GM21529 (cell line): Measurements from ENCODE around the gene GPR39.

Source experiments
- ATAC-seq: cut with Tn5 transposase; IDR thresholded peaks from one replicate; pipeline ENCODE4 v1.9.1; 2021; ENCODE audit not compliant: unreplicated experiment

The GPR39 gene

DNA sequence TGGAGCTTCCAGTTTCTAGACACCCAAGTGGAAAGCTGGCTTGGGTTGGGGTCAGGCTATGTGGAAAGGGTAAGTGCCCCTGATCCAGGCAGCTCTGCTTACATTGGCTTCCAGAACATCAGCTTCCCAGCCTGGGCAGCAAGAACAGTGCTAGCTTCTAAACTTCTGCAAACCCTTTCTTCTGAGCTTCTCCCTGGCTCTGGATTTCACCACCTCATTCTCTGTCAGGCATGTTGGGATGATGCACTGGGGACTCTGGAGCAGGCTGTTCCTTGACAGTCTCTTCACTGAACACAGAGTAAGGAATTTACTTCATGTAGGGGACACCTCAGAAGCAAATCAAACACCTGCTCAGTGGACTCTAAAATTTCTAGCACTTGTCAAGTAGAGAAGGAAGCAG, 180.6 kb downstream of the GPR39 start:
- no peak for ATAC-seq

GRCh38 chr2:132597831-132598230, 181.2 kb downstream of the GPR39 start:
- no peak for ATAC-seq

DNA sequence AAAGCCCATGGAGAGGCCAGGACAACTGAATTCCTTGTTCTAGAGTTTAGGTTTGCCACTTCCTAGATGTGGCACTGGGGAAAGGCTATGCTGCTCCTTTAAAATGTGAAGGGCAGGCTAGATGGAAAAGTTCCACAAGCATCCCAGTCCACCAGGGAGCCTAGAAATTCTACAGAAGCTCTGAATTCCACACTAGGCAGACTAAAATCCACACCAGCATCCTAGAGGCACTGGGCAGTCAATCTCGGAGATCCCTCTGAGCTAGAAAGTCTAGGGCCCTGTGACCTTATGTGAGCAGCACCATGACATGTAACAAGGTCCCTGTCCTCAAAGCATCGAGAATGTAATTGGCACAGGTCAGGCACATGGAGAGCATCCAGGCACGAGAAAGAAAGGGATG, 181.9 kb downstream of the GPR39 start:
- ATAC-seq, result no peak

DNA sequence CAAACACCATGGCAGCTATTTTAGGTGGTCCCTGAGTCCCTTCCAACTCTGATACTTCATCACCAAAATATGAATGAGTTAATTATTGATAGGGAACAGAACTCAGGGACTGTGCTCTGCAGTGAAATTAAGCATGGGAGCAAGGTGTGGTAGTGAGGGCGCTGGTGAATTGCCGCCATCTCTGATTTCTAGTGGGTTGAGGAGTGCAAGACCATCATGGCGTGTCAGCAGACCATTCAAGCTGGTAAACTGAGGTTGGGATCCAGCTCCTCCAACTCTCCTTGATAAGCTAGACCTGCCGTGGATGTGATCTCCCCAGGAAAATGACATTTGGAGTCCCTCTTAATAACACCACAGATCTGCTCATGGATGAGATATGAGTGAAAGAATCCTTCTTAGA, 183.0 kb downstream of the GPR39 start:
- no peak for ATAC-seq

- ATAC-seq, result no peak
Observed at GRCh38 chr2:132604561-132604960, 188.0 kb downstream of the GPR39 start.

DNA sequence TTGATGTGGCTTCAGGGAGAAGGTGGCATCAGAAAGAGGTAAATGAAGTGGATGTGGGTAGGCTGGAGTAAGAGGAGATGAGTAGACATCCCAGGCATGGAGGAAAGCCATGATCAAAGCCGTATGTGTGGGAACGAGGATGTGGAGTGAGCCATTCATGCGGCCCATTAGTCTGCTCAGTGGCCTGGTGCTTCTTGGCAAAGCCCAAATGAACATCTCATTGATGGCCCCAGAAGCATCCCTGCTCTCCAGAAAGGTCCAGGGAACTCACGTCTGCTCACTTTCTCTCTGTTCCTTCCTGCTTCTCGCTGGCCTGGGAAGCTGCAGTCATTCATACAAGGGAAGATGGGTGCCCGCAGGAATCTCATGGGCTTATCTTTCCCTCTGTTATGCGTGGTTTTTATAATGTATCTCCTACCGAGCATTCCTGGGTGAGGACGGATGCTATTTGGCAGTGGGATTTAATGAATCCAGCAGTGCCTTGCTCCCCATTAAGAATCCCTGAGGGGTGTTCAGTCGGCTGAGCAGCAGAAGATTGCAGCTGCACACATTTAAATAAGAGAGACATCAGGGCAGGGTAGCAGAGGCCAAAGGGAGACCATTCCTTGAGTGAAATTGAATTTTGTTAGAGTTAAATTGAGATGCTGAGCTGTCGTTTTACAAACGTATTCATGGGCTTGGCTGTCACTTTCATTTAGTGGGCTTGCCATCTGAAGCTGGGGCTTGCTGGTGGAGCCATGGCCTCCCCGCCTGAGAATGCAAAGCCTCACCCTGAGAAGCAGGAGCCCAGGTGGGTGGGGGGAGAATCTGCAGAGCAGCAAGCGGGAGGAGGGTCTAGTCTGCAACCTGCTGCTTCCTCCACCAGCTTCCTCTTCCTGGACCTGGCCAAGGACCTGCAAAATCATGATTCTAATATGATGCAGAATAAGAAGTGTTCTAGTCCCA, 188.9 kb downstream of the GPR39 start:
- no peak for ATAC-seq

GRCh38 chr2:132606649-132607048, 190.0 kb downstream of the GPR39 start:
- ATAC-seq, result no peak

DNA sequence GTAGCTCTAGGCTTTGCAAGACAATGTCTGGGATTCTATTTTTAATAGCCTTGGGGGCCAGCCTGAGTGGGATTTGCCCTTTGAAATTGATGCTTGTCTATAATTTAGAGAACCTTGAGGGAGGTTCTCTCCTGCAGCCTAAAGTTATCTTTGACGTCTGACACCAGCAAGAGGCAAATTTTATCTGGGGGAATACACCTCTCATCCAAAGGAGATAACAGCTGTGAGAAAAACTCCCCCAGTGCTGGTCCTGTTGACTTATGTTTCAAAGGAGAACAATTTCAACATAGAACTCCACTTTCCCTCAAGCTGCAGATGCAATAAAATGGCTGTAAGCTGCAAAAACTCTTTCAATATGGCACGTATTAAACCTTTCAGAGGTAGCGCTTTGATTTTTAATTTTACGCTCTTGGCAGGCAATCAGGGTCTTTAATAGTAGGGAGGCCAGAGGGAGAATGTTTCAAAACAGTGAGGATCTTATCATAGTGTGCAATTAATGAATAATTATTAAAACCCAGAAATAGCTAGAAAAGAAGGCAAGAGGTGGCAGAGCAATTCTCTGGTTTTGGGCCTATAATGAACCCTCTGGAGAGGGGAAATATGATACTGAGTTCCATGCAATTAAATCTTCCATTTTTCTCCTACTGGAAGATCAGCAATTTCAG, 191.0 kb downstream of the GPR39 start:
- ATAC-seq, result no peak

- no peak for ATAC-seq
Observed at GRCh38 chr2:132608311-132608710, 191.7 kb downstream of the GPR39 start.

- no peak for ATAC-seq
Observed at GRCh38 chr2:132609101-132609890, 192.7 kb downstream of the GPR39 start.

- no peak for ATAC-seq
Observed at GRCh38 chr2:132611719-132612118, 195.1 kb downstream of the GPR39 start.

- no peak for ATAC-seq
Observed at GRCh38 chr2:132615329-132616085, 198.9 kb downstream of the GPR39 start.

DNA sequence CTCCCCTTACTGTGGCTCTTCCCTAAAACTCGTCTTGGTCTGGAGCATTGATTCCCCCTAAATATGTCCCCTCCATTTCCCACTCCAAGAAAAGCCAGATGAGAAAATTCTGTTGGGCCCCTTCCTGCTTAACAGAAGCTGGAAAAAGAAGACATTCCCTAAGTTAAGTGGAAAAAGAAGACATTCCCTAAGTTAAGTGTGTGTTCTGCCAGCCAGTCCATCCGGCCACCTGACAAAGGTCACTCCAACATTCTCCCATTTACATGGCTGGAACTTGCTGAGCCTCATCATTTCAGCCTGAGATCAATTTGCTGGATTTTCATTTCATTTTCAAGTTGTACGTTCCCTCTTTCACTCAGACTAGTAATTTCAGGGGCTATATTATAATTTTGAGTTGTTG, 201.4 kb downstream of the GPR39 start:
- no peak for ATAC-seq

DNA sequence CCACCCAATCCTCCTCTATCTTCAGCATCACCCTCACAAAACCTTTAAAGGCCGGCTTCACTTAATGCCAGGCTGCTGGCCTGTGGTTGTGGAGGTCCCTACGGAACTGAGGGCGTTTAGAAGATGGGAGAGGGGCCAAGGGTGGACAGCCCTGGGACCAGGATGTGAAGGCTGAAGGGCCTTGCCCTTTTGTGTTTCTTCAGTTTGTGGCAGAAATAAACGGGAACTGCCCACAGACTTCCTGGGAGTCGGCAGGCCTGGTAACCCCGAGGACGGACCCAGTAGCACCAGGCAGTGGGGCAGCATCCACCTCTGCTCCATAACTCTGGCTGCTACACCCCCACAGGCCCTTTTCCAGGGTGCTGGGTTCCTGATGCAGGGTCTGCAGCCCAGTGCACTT, 202.1 kb downstream of the GPR39 start:
- no peak for ATAC-seq

GRCh38 chr2:132620115-132620514, 203.5 kb downstream of the GPR39 start:
- no peak for ATAC-seq

DNA sequence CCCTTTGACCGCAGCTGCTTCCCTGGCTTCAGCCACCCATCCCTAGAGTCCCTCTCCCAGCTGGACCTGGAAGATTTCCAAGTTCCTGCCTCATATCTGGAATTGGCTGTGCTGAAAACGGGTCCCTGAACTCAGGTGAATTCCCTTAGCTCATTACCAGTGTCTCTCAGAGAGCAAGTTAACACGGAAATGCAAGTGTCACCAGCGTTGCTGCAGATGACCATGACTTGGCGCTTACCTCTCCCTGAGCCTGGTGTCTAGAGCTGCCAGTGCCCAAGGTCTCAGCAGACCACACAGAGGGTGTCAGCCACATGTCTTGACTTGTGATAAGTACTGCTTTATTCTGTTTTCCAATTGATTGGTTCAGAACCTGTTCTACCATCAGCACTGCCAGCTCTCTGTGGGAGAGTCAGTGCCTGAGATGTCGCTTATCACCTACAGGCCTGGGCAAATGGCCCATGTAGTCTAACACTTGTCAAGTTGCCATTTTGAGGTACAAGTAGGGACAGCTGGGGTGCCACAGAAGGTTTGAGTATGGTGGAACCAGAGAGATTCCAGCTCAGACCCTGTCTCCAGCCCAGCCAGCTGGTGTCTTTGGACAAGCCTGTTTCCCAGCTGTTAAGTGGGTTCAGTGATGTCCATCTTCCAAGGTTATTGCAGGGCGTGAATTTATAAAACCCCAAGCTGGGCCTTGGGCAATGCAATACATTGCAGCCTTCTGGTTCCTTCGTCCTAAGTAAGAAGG, 204.7 kb downstream of the GPR39 start:
- no peak for ATAC-seq

GRCh38 chr2:132623096-132623839, 206.7 kb downstream of the GPR39 start:
- no peak for ATAC-seq

- no peak for ATAC-seq
Observed at GRCh38 chr2:132627536-132627935, 210.9 kb downstream of the GPR39 start.

DNA sequence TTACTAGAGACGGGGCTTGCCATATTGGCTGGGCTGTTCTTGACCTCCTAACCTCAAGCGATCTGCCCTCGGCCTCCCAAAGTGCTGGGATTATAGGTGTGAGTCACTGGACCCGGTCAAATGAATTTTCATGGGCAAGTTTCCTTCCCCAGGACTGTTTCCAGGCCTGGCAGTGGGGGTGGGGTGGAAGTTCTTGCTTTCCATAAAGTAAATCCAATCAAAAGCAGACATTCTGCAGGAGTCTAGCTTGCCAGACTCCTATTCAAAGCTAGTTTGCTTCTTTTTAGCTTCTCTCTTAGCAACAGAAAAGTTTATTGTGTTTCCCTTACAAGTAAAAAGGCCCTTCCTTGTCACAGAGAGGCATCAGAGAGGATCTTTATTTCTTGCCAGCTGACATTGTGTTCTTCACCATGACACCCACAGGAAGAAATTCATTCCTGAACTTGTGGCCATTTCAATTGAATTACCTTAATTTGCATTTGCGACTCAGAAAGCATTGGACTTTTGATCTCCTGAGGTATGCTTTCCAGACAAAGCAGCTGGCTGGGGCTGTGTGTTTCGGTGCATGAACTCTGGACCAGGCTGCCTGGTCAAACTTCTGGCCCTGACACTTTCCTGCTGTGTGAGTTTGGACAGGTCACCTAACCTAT, 215.5 kb downstream of the GPR39 start:
- ATAC-seq, result no peak
